HCT116 (cell line): ENCODE data around the gene BICD1. TPM values are rescaled to one million over a fixed set of nuclear protein-coding genes. Genes with fewer than 3 reads are reported as not detected.

Experiments used
- ATAC-seq: fragments of 200-7000 bp; cut with Tn5 transposase; 2 replicates; pipeline ENCODE4 v1.9.1; 2020; ENCODE audit warnings: mild to moderate bottlenecking, moderate library complexity
- BruUV-seq: library from RNA; stranded (reverse); fragments of 400-500 nt; replicated peaks from 2 replicates; lab custom pipeline; 2021; lab: Mats Ljungman, UMichigan
- CTCF ChIA-PET: fragments of 300-600 bp; sonication (Branson Sonifier 250); formaldehyde crosslinking; loops from one replicate; lab custom pipeline; 2021; ENCODE audit warnings: antibody characterized with exemption; lab: Charles Lee
- POLR2A ChIA-PET: fragments of 300-600, 350-600 bp; sonication (Branson Sonifier 250); formaldehyde crosslinking; loops from one replicate; lab custom pipeline; 2021; ENCODE audit warnings: antibody characterized with exemption; lab: Charles Lee
- RAD21 ChIA-PET, 2 experiments: fragments of 300-600 bp; sonication (Branson Sonifier 250); formaldehyde crosslinking; loops; one replicate each; lab custom pipeline; 2023; ENCODE audit warnings: low total read pairs in 2 of 2; ENCODE audit not compliant: uncharacterized antibody in 2 of 2, unreplicated experiment in 2 of 2, low non-redundant PET in 1 of 2; lab: Charles Lee
- DNase-seq: peaks from one replicate; pipeline ENCODE4 v3.0.0-alpha.2; 2010; ENCODE audit warnings: low read depth, low spot score
- H2AFZ ChIP-seq: fragments of 200-600 bp; shearing (Covaris generic), sonication (generic); 2 replicates; pipeline ENCODE4 v1.6.1; 2017; ENCODE audit warnings: low read depth, mixed run types, mixed read lengths, antibody characterized with exemption, low read length; ENCODE audit not compliant: poor library complexity, severe bottlenecking
- H3K27ac ChIP-seq: 2 replicates; pipeline ENCODE4 v1.5.1; 2012; ENCODE audit warnings: low read depth, low read length
- H3K27me3 ChIP-seq: fragments of 200-600 bp; sonication (generic); 2 replicates; pipeline ENCODE4 v1.6.1; 2016; ENCODE audit warnings: mixed run types, low read length, mixed read lengths; ENCODE audit not compliant: insufficient read depth
- H3K36me3 ChIP-seq, 2 experiments: fragments of 200-500 bp in 1 of 2; fragments of 200-600 bp in 1 of 2; sonication (Bioruptor generic) in 1 of 2; sonication (generic) in 1 of 2; 2 replicates each; pipeline versions ENCODE4 v1.5.1 to v1.6.1; 2014 to 2016; ENCODE audit warnings: low read length in 2 of 2, inconsistent platforms in 1 of 2, mixed read lengths in 1 of 2, mixed run types in 1 of 2; ENCODE audit not compliant: insufficient read depth in 2 of 2, control insufficient read depth in 1 of 2
- H3K4me1 ChIP-seq, 2 experiments: fragments of 200-600 bp in 1 of 2; sonication (generic) in 1 of 2; 2 replicates each; pipeline versions ENCODE4 v1.5.1 to v1.6.1; 2012 to 2017; ENCODE audit warnings: low read length in 2 of 2, inconsistent platforms in 1 of 2, mild to moderate bottlenecking in 1 of 2, mixed read lengths in 1 of 2, mixed run types in 1 of 2, moderate library complexity in 1 of 2; ENCODE audit not compliant: insufficient read depth in 2 of 2, control insufficient read depth in 1 of 2
- H3K4me2 ChIP-seq: fragments of 200-600 bp; sonication (generic); 2 replicates; pipeline ENCODE4 v1.6.1; 2017; ENCODE audit warnings: mixed run types, low read length, mixed read lengths
- H3K4me3 ChIP-seq, 2 experiments: fragments of 200-600 bp in 1 of 2; sonication (generic) in 1 of 2; replicated peaks in 1 of 2; 2 replicates each; pipeline ENCODE4 v1.5.1; 2011 to 2016; ENCODE audit warnings: low read length in 2 of 2, control low read depth in 1 of 2, low read depth in 1 of 2, mild to moderate bottlenecking in 1 of 2, mixed read lengths in 1 of 2, mixed run types in 1 of 2
- H3K79me2 ChIP-seq: fragments of 200-600 bp; sonication (generic); 2 replicates; pipeline ENCODE4 v1.6.1; 2017; ENCODE audit warnings: mild to moderate bottlenecking, mixed run types, low read length, moderate library complexity, mixed read lengths; ENCODE audit not compliant: insufficient read depth
- H3K9ac ChIP-seq: fragments of 200-600 bp; sonication (generic); 2 replicates; pipeline ENCODE4 v1.6.1; 2016; ENCODE audit warnings: low read length, mixed read lengths
- H3K9me2 ChIP-seq: fragments of 200-600 bp; sonication (generic), shearing (Covaris generic); 2 replicates; pipeline ENCODE4 v1.6.1; 2017; ENCODE audit warnings: mixed run types, mild to moderate bottlenecking, moderate library complexity; ENCODE audit not compliant: insufficient read depth
- H3K9me3 ChIP-seq, 2 experiments: fragments of 200-500 bp in 1 of 2; fragments of 200-600 bp in 1 of 2; sonication (Bioruptor generic) in 1 of 2; sonication (generic) in 1 of 2; 2 replicates each; pipeline ENCODE4 v1.6.1; 2014 to 2017; ENCODE audit warnings: low read length in 2 of 2, mixed read lengths in 2 of 2, inconsistent platforms in 1 of 2, low read depth in 1 of 2, mild to moderate bottlenecking in 1 of 2, mixed run types in 1 of 2, moderate library complexity in 1 of 2; ENCODE audit not compliant: control insufficient read depth in 1 of 2, insufficient read depth in 1 of 2
- H4K20me1 ChIP-seq: fragments of 200-600 bp; sonication (generic), shearing (Covaris generic); 2 replicates; pipeline ENCODE4 v1.6.1; 2017; ENCODE audit warnings: mixed run types, mild to moderate bottlenecking, moderate library complexity; ENCODE audit not compliant: insufficient read depth
- EGR1 ChIP-seq: IDR thresholded peaks from 2 replicates; pipeline ENCODE4 v1.6.1; 2012; ENCODE audit warnings: low read depth
- POLR2A ChIP-seq: IDR thresholded peaks from 2 replicates; pipeline ENCODE4 v1.7.0; 2011; ENCODE audit warnings: borderline replicate concordance; ENCODE audit not compliant: insufficient read depth, insufficient read length; ENCODE audit errors: extremely low read depth
- SP1 ChIP-seq: IDR thresholded peaks from 2 replicates; pipeline ENCODE4 v1.6.1; 2012; ENCODE audit warnings: low read depth
- ZFX ChIP-seq: fragments of 450-650 bp; IDR thresholded peaks from 2 replicates; pipeline ENCODE4 v1.6.1; 2017
- intact Hi-C: fragments of 100-400 bp; cut with micrococcal nuclease; formaldehyde crosslinking; loops from 2 replicates; pipeline ENCODE4 v1.10.0; 2022
- total RNA-seq: library from RNA; stranded (reverse); gene quantifications from one replicate; pipeline ENCODE4 v1.2.1, GENCODE V29; 2021; ENCODE audit not compliant: unreplicated experiment
- TF ChIP-seq, protein P1 (sequence below): IDR thresholded peaks from 2 replicates; pipeline ENCODE4 v1.6.1; 2011; ENCODE audit warnings: mild to moderate bottlenecking, low read length, moderate library complexity; ENCODE audit not compliant: insufficient replicate concordance; ENCODE audit errors: extremely low read depth
- TF ChIP-seq, protein P2 (sequence below), 3 experiments: fragments of 200-600 bp in 1 of 3; sonication (generic) in 1 of 3; IDR thresholded peaks in 2 of 3; conservative IDR thresholded peaks in 1 of 3; 2 replicates each; pipeline ENCODE4 v1.5.1; 2012 to 2017; ENCODE audit warnings: low read depth in 2 of 3, low read length in 2 of 3, antibody characterized with exemption in 1 of 3, borderline replicate concordance in 1 of 3, control low read depth in 1 of 3, mild to moderate bottlenecking in 1 of 3, mixed read lengths in 1 of 3, mixed run types in 1 of 3, moderate library complexity in 1 of 3; ENCODE audit not compliant: insufficient read depth in 1 of 3

The BICD1 gene
- total RNA-seq, 1 experiment from 2014 or later, result 32.5 TPM

DNA sequence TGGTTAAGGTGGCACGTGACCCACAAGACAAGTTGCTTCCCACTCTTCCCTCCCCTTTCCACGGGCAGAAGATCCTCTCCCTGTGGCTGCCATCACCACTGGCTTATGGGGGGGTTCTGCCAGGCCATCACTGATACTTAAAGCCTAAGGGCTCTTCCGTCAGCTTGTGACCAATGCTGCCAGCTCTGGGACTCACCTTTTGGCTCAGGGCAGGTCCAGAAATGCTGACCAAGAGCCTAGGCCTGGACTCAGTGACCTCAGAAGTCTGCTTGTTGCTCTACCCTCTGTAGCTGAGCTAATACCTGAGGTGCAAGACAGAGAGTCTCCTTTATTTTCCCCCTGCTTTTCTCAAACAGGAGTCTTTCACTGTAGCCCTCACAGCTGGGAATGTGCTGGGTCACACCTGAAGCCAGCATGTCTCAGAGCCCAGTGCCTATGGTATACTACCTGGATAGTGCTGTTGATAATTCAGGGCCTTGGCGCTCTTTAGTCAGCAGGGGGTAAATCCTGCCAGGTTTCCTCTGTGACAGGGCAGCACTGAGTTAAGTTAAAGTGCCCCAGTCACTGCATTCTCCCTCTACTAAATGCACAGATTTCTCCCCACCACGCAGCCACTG, 312.4 kb downstream of the BICD1 start:
- Histone ChIP-seq H3K4me2 (peak overlapping the region; percentile 20; the same call in 1 of the 2 replicates), H3K27me3 (no peaks in the 10 kb centered on the region), H3K4me1 (peaks cover 11 to 19% of the 10 kb centered on the region in 2 experiments), H4K20me1 (no peaks in the 10 kb centered on the region), H3K9ac (no peak overlapping the region), H3K79me2 (peaks cover 8% of the 10 kb centered on the region; the same call in 1 of the 2 replicates), H3K36me3 (no peaks in the 10 kb centered on the region), H3K9me3 (no peaks in the 10 kb centered on the region), H3K9me2 (no peaks in the 10 kb centered on the region), H3K4me3 (no peak overlapping the region), H2AFZ (no peak overlapping the region), H3K27ac (no peak overlapping the region)
- ChIA-PET CTCF (no interaction called here), RAD21 (no interaction called here), POLR2A (no interaction called here)
- intact Hi-C loops, result no loop called here
- ATAC-seq (peak; percentile 40; the same call in 1 of the 2 replicates), DNase-seq (no peak)
- TF ChIP-seq POLR2A, result no peak
- no peak for TF ChIP-seq EGR1
- TF ChIP-seq, protein P1, sequence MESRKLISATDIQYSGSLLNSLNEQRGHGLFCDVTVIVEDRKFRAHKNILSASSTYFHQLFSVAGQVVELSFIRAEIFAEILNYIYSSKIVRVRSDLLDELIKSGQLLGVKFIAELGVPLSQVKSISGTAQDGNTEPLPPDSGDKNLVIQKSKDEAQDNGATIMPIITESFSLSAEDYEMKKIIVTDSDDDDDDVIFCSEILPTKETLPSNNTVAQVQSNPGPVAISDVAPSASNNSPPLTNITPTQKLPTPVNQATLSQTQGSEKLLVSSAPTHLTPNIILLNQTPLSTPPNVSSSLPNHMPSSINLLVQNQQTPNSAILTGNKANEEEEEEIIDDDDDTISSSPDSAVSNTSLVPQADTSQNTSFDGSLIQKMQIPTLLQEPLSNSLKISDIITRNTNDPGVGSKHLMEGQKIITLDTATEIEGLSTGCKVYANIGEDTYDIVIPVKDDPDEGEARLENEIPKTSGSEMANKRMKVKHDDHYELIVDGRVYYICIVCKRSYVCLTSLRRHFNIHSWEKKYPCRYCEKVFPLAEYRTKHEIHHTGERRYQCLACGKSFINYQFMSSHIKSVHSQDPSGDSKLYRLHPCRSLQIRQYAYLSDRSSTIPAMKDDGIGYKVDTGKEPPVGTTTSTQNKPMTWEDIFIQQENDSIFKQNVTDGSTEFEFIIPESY, result no peak
- no peak for TF ChIP-seq SP1
- TF ChIP-seq ZFX, result no peak
- TF ChIP-seq, protein P2, sequence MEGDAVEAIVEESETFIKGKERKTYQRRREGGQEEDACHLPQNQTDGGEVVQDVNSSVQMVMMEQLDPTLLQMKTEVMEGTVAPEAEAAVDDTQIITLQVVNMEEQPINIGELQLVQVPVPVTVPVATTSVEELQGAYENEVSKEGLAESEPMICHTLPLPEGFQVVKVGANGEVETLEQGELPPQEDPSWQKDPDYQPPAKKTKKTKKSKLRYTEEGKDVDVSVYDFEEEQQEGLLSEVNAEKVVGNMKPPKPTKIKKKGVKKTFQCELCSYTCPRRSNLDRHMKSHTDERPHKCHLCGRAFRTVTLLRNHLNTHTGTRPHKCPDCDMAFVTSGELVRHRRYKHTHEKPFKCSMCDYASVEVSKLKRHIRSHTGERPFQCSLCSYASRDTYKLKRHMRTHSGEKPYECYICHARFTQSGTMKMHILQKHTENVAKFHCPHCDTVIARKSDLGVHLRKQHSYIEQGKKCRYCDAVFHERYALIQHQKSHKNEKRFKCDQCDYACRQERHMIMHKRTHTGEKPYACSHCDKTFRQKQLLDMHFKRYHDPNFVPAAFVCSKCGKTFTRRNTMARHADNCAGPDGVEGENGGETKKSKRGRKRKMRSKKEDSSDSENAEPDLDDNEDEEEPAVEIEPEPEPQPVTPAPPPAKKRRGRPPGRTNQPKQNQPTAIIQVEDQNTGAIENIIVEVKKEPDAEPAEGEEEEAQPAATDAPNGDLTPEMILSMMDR (IDR thresholded peaks at IDR 0.05 in 2 of 3, conservative IDR thresholded peaks at IDR 0.05 in 1 of 3; ENCODE audit: borderline replicate concordance in 1 of 3, insufficient read depth in 1 of 3, low read depth in 2 of 3, low read length in 2 of 3), result no peak
- no TSS peak for BruUV-seq
